GM23248 (cell line): ENCODE measurements around the gene PDE4B. TPM values are rescaled to one million over a fixed set of nuclear protein-coding genes. Genes with fewer than 3 reads are reported as not detected.

Source experiments
- DNase-seq: peaks from one replicate; pipeline ENCODE4 v3.0.0-alpha.2; 2015
- H2AFZ ChIP-seq: fragments of 200-600 bp; sonication (generic); 2 replicates; pipeline ENCODE4 v1.6.1; 2016; ENCODE audit warnings: antibody characterized with exemption
- H3F3A ChIP-seq: fragments of 200-600 bp; sonication (generic); 2 replicates; pipeline ENCODE4 v1.6.1; 2016; ENCODE audit warnings: mild to moderate bottlenecking, antibody characterized with exemption, mixed run types; ENCODE audit not compliant: insufficient read depth
- H3K27ac ChIP-seq: fragments of 200-600 bp; sonication (generic); 2 replicates; pipeline ENCODE4 v1.5.1; 2016; ENCODE audit warnings: mild to moderate bottlenecking
- H3K27me3 ChIP-seq: fragments of 200-600 bp; sonication (generic); replicated peaks from 2 replicates; pipeline ENCODE4 v1.6.1; 2016; ENCODE audit warnings: mild to moderate bottlenecking; ENCODE audit not compliant: insufficient read depth
- H3K36me3 ChIP-seq: fragments of 200-600 bp; sonication (generic); 2 replicates; pipeline ENCODE4 v1.6.1; 2016; ENCODE audit warnings: low read depth, mild to moderate bottlenecking
- H3K4me1 ChIP-seq: fragments of 200-600 bp; sonication (generic); 2 replicates; pipeline ENCODE4 v1.6.1; 2016; ENCODE audit warnings: mild to moderate bottlenecking; ENCODE audit not compliant: insufficient read depth
- H3K4me2 ChIP-seq: fragments of 200-600 bp; sonication (generic); one replicate; pipeline ENCODE4 v1.6.1; 2016; ENCODE audit warnings: mild to moderate bottlenecking; ENCODE audit not compliant: unreplicated experiment
- H3K4me3 ChIP-seq: fragments of 200-600 bp; sonication (generic); 2 replicates; pipeline ENCODE4 v1.5.1; 2016; ENCODE audit warnings: mild to moderate bottlenecking
- H3K79me2 ChIP-seq: fragments of 200-600 bp; sonication (generic); 2 replicates; pipeline ENCODE4 v1.6.1; 2016; ENCODE audit warnings: mild to moderate bottlenecking; ENCODE audit not compliant: insufficient read depth
- H3K9ac ChIP-seq: fragments of 200-600 bp; sonication (generic); 2 replicates; pipeline ENCODE4 v1.6.1; 2016; ENCODE audit warnings: mild to moderate bottlenecking
- H3K9me2 ChIP-seq: fragments of 200-600 bp; sonication (generic); 2 replicates; pipeline ENCODE4 v1.6.1; 2016; ENCODE audit warnings: mixed run types, mild to moderate bottlenecking, moderate library complexity; ENCODE audit not compliant: insufficient read depth
- H3K9me3 ChIP-seq: fragments of 200-600 bp; sonication (generic); one replicate; pipeline ENCODE4 v1.6.1; 2017; ENCODE audit warnings: low read depth
- H4K20me1 ChIP-seq: fragments of 200-600 bp; sonication (generic); 2 replicates; pipeline ENCODE4 v1.6.0; 2016; ENCODE audit not compliant: insufficient read depth
- EZH2 ChIP-seq: fragments of 200-600 bp; sonication (generic); IDR thresholded peaks from 2 replicates; pipeline ENCODE4 v1.6.1; 2018; ENCODE audit warnings: antibody characterized with exemption, mild to moderate bottlenecking; ENCODE audit not compliant: insufficient read depth, poor library complexity, severe bottlenecking
- EZH2phosphoT487 ChIP-seq: fragments of 200-600 bp; sonication (generic); IDR thresholded peaks from 2 replicates; pipeline ENCODE4 v1.6.1; 2018; ENCODE audit warnings: antibody characterized with exemption, moderate library complexity, mild to moderate bottlenecking, low read depth; ENCODE audit not compliant: insufficient read depth
- WGBS, 2 experiments: methylation state at CpG; one replicate each; pipeline ENCODE4 v1.1.6; 2015 to 2017; ENCODE audit warnings: low lambda C conversion rate in 2 of 2, low coverage in 1 of 2; ENCODE audit errors: missing lambda C conversion rate in 2 of 2; 5-methylcytosine and 5-hydroxymethylcytosine counted together
- in situ Hi-C: fragments of 300-500 bp; cut with MboI; formaldehyde crosslinking; loops from 2 replicates; pipeline ENCODE4 v1.15.0; 2020
- polyA plus RNA-seq: library from polyadenylated mRNA; unstranded; fragments of >200 nt; fragmentation: Nextera tagmentation; extraction: Ambion mirVana; gene quantifications from 2 replicates; pipeline ENCODE4 v1.2.1, GENCODE V29; 2016
- total RNA-seq: library from RNA; depleted of rRNA; stranded (reverse); fragments of >200 nt; shearing (Covaris generic); gene quantifications from 2 replicates; pipeline ENCODE4 v1.2.3, GENCODE V29; 2014

The PDE4B gene
- total and polyA plus RNA-seq, 2 experiments from 2014 or later: 19.9 to 36.2 TPM

GRCh38 chr1:66328896-66329295 lies 536.2 kb downstream of the PDE4B start:
- TF ChIP-seq EZH2 (no peak), EZH2phosphoT487 (no peak)
- in situ Hi-C loops: no loop called here

GRCh38 chr1:66330722-66331141 lies 538.0 kb downstream of the PDE4B start:
- DNase-seq: peak; percentile 25
- Histone ChIP-seq H3K9me3 (no peaks in the 10 kb centered on the region), H3K79me2 (peaks cover 35% of the 10 kb centered on the region), H3K27me3 (no peaks in the 10 kb centered on the region), H3K4me3 (peak overlapping the region; percentile 92; the same call in 1 of the 2 replicates), H3K4me1 (peaks cover 26% of the 10 kb centered on the region), H3K36me3 (no peaks in the 10 kb centered on the region), H3F3A (peaks cover 38% of the 10 kb centered on the region), H3K9ac (peak overlapping the region; percentile 94), H3K4me2 (peak overlapping the region; percentile 93), H2AFZ (peak overlapping the region; percentile 70), H3K9me2 (no peaks in the 10 kb centered on the region), H3K27ac (peak overlapping the region; percentile 98), H4K20me1 (no peaks in the 10 kb centered on the region)
- no peak for TF ChIP-seq EZH2phosphoT487
- TF ChIP-seq EZH2: no peak
- 49 to 54% methylated on average over 4 of the region's 4 CpGs for WGBS, 2 experiments
- in situ Hi-C loops: no loop called here

More at GRCh38 chr1:66328896-66329295, 536.2 kb downstream of the PDE4B start:
- Histone ChIP-seq H3K27ac (no peak overlapping the region), H3K36me3 (no peaks in the 10 kb centered on the region), H3K27me3 (no peaks in the 10 kb centered on the region), H2AFZ (no peak overlapping the region), H3K9me2 (no peaks in the 10 kb centered on the region), H3K4me2 (no peak overlapping the region), H4K20me1 (no peaks in the 10 kb centered on the region), H3K4me1 (peaks cover 22% of the 10 kb centered on the region), H3K79me2 (peaks cover 17% of the 10 kb centered on the region), H3K4me3 (no peak overlapping the region), H3K9ac (no peak overlapping the region), H3K9me3 (no peaks in the 10 kb centered on the region), H3F3A (peaks cover 30% of the 10 kb centered on the region)
- DNase-seq: no peak
- 90 to 97% methylated on average over 3 of the region's 3 CpGs for WGBS, 2 experiments

GRCh38 chr1:66331658-66332547 lies 539.2 kb downstream of the PDE4B start:
- Histone ChIP-seq H3K9me2 (no peaks in the 10 kb centered on the region), H3K4me2 (peak overlapping the region; percentile 93), H3K9ac (peak overlapping the region; percentile 94), H3K79me2 (peaks cover 47% of the 10 kb centered on the region), H3K9me3 (no peaks in the 10 kb centered on the region), H4K20me1 (no peaks in the 10 kb centered on the region), H3K36me3 (no peaks in the 10 kb centered on the region), H3K27me3 (no peaks in the 10 kb centered on the region), H3K27ac (peak overlapping the region; percentile 98), H2AFZ (peak overlapping the region; percentile 70), H3K4me3 (peak overlapping the region; percentile 92), H3K4me1 (peaks cover 24% of the 10 kb centered on the region), H3F3A (peaks cover 38% of the 10 kb centered on the region)
- in situ Hi-C loops: no loop called here
- TF ChIP-seq EZH2phosphoT487 (no peak), EZH2 (no peak)
- DNase-seq: peak; percentile 92
- 0 to 1% methylated on average over 18 of the region's 18 CpGs for WGBS, 2 experiments

- H3K9me3 ChIP-seq: no peaks in the 10 kb centered on the region
- H3K36me3 ChIP-seq: no peaks in the 10 kb centered on the region
- 1 to 2% methylated on average over 2 of the region's 2 CpGs for WGBS, 2 experiments
- no peak for DNase-seq
- peak overlapping the region; percentile 70 for H2AFZ ChIP-seq
- TF ChIP-seq EZH2phosphoT487: no peak
- TF ChIP-seq EZH2: no peak
- peaks cover 53% of the 10 kb centered on the region for H3K79me2 ChIP-seq
- peaks cover 38% of the 10 kb centered on the region for H3F3A ChIP-seq
- peak overlapping the region; percentile 94 for H3K9ac ChIP-seq
- in situ Hi-C loops: no loop called here
- H3K27ac ChIP-seq: peak overlapping the region; percentile 98
- H4K20me1 ChIP-seq: no peaks in the 10 kb centered on the region
- peak overlapping the region; percentile 93 for H3K4me2 ChIP-seq
- H3K9me2 ChIP-seq: no peaks in the 10 kb centered on the region
- H3K4me3 ChIP-seq: peak overlapping the region; percentile 92
- peaks cover 22% of the 10 kb centered on the region for H3K4me1 ChIP-seq
- no peaks in the 10 kb centered on the region for H3K27me3 ChIP-seq
Measured at GRCh38 chr1:66332548-66332901, 539.8 kb downstream of the PDE4B start.
